ENCODE data around the gene PSMB5. TPM values are rescaled to one million over a fixed set of nuclear protein-coding genes. Genes with fewer than 3 reads are reported as not detected.

The PSMB5 gene
- total and polyA plus RNA-seq, 9 of the 15 experiments (the other 6 are each of a cell fraction or from before 2014, with no cell fraction given): 198 to 1,870 (median 269) TPM

DNA sequence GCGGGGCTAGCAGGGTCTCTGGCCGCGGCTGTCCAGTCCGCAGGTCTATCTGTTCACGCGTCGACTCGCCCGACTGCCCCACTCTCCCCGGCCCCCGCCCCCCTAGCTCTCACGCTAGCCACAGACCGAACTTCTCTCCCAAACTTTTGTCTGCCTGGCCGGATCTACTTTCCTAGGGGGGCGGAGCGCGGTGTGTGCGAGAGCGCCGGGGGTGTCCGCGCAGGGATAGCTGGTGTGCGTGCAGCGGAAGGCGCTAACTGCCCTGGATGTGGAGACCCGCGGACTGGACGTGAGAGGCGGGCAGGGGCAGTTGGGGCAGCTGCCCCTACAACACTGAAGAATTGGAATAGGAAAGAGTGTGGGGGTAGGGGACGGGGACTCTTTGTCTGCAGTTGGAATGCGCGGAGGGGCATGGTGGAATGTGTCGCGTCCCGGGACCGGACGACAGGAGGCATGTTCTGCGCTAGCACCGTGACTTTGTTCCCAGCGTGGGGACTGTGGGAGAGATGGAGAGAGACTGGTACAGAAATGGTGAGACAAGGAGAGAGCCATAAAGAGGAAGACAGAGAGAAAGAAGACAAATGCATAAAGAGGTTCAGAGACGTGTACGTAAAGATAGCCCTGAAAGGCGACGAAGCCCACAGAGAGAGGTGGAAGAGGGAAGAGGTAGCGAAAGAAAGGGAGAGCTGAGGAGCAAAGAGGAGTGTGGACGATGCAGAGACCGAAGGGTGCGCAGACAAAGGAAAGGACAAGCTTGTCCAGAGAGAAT is 52.0 kb downstream of the PSMB5 start, which contains the start of gene AJUBA (continued):
- TF ChIP-seq ZZZ3 (IDR thresholded peaks at IDR 0.05) (no peak; the same call in 1 of the 2 replicates), HNRNPUL1 (IDR thresholded peaks at IDR 0.05; ENCODE audit: low read length) (no peak), BMI1 (IDR thresholded peaks at IDR 0.05; ENCODE audit: low read length) (no peak), TARDBP (IDR thresholded peaks at IDR 0.05) (peak; percentile 95), ZNF668 (CRISPR knock-in tag; IDR thresholded peaks at IDR 0.05) (no peak), ZKSCAN3 (CRISPR knock-in tag; IDR thresholded peaks at IDR 0.05) (no peak), FOXJ2 (tag; IDR thresholded peaks at IDR 0.05) (no peak), NCOA1 (IDR thresholded peaks at IDR 0.05; ENCODE audit: low read depth) (peak; percentile 73), TAF1 (IDR thresholded peaks at IDR 0.05; ENCODE audit: control insufficient read depth, extremely low read depth, insufficient read depth, low read length, severe bottlenecking) (peak; percentile 35), EWSR1 (IDR thresholded peaks at IDR 0.05; ENCODE audit: borderline replicate concordance, low read depth, partially characterized antibody) (no peak), ZC3H4 (CRISPR knock-in tag; IDR thresholded peaks at IDR 0.05; ENCODE audit: borderline replicate concordance) (no peak), ZSCAN29 (IDR thresholded peaks at IDR 0.05) (0 out of 2 replicates have a peak, but pooled peaks have one; percentile 49), GATA2 (CRISPR knock-in tag; IDR thresholded peaks at IDR 0.05) (no peak), CBX8 (IDR thresholded peaks at IDR 0.05; ENCODE audit: borderline replicate concordance, extremely low read depth, low read depth, low read length, poor library complexity, severe bottlenecking) (no peak), JUN (IDR thresholded peaks at IDR 0.05; ENCODE audit: borderline replicate concordance, low read depth, low read length) (peak; percentile 29; the same call in 1 of the 2 replicates), JUN (CRISPR knock-in tag; IDR thresholded peaks at IDR 0.05; ENCODE audit: borderline replicate concordance) (0 out of 2 replicates have a peak, but pooled peaks have one; percentile 34), TAF9B (IDR thresholded peaks at IDR 0.05; ENCODE audit: partially characterized antibody) (peak; percentile 72), GABPB2 (CRISPR knock-in tag; conservative IDR thresholded peaks at IDR 0.05) (no peak), SRSF1 (IDR thresholded peaks at IDR 0.05; ENCODE audit: low read depth, low read length) (no peak), NONO (IDR thresholded peaks at IDR 0.05; ENCODE audit: low read depth in 2 of 2, low read length in 1 of 2) (peak in 1 of 2 experiments; percentile 90; a peak in 2 of 4 replicates), SP1 (CRISPR knock-in tag; IDR thresholded peaks at IDR 0.05) (peak; percentile 95)
- TF ChIP-seq, protein P1, sequence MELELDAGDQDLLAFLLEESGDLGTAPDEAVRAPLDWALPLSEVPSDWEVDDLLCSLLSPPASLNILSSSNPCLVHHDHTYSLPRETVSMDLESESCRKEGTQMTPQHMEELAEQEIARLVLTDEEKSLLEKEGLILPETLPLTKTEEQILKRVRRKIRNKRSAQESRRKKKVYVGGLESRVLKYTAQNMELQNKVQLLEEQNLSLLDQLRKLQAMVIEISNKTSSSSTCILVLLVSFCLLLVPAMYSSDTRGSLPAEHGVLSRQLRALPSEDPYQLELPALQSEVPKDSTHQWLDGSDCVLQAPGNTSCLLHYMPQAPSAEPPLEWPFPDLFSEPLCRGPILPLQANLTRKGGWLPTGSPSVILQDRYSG (tag; conservative IDR thresholded peaks at IDR 0.05; ENCODE audit: low read depth): 0 out of 2 replicates have a peak, but pooled peaks have one; percentile 28
- TF ChIP-seq, protein P2, sequence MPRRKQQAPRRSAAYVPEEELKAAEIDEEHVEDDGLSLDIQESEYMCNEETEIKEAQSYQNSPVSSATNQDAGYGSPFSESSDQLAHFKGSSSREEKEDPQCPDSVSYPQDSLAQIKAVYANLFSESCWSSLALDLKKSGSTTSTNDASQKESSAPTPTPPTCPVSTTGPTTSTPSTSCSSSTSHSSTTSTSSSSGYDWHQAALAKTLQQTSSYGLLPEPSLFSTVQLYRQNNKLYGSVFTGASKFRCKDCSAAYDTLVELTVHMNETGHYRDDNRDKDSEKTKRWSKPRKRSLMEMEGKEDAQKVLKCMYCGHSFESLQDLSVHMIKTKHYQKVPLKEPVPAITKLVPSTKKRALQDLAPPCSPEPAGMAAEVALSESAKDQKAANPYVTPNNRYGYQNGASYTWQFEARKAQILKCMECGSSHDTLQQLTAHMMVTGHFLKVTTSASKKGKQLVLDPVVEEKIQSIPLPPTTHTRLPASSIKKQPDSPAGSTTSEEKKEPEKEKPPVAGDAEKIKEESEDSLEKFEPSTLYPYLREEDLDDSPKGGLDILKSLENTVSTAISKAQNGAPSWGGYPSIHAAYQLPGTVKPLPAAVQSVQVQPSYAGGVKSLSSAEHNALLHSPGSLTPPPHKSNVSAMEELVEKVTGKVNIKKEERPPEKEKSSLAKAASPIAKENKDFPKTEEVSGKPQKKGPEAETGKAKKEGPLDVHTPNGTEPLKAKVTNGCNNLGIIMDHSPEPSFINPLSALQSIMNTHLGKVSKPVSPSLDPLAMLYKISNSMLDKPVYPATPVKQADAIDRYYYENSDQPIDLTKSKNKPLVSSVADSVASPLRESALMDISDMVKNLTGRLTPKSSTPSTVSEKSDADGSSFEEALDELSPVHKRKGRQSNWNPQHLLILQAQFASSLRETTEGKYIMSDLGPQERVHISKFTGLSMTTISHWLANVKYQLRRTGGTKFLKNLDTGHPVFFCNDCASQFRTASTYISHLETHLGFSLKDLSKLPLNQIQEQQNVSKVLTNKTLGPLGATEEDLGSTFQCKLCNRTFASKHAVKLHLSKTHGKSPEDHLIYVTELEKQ (CRISPR knock-in tag; IDR thresholded peaks at IDR 0.05): no peak
